Right lobe of liver (tissue), 6 donors: ENCODE data around the gene TIMM23. TPM values are rescaled to one million over a fixed set of nuclear protein-coding genes. Genes with fewer than 3 reads are reported as not detected.

Experiments
- ATAC-seq, 4 donors: fragments of 200-7000 bp; cut with Tn5 transposase; one replicate each; pipeline ENCODE4 v1.9.1; 2020; ENCODE audit warnings: mild to moderate bottlenecking in 4 of 4, moderate library complexity in 4 of 4
- DNase-seq, 3 donors: peaks; one replicate each; pipeline ENCODE4 v3.0.0-alpha.2; 2020
- H3K27ac ChIP-seq, 3 donors: fragments of 200-600 bp; one replicate each; pipeline ENCODE4 v1.8.0; 2022
- H3K27me3 ChIP-seq, 2 donors: fragments of 200-600 bp; one replicate each; pipeline ENCODE4 v1.8.0; 2022
- H3K36me3 ChIP-seq, 4 donors: fragments of 200-600 bp; sonication (generic) in 1 of 4; one replicate each; pipeline versions ENCODE4 v1.5.1 to v1.8.0; 2017 to 2022; ENCODE audit warnings: control low read depth in 1 of 4
- H3K4me1 ChIP-seq, 4 donors: fragments of 200-600 bp; sonication (generic) in 1 of 4; one replicate each; pipeline versions ENCODE4 v1.5.1 to v1.8.0; 2017 to 2022; ENCODE audit warnings: control low read depth in 1 of 4
- H3K4me3 ChIP-seq, 3 donors: fragments of 200-600 bp; one replicate each; pipeline ENCODE4 v1.8.0; 2022
- H3K9me3 ChIP-seq, 4 donors: fragments of 200-600 bp; sonication (generic) in 1 of 4; one replicate each; pipeline versions ENCODE4 v1.5.1 to v1.8.0; 2017 to 2022; ENCODE audit warnings: control low read depth in 1 of 4
- POLR2A ChIP-seq: fragments of 450-650 bp; IDR thresholded peaks from one replicate; pipeline ENCODE4 v1.6.1; 2017; ENCODE audit warnings: antibody characterized with exemption, mild to moderate bottlenecking
- WGBS: methylation state at CpG from one replicate; pipeline ENCODE4 v1.1.6; 2018; ENCODE audit warnings: low coverage, low lambda C conversion rate; ENCODE audit not compliant: insufficient coverage; ENCODE audit errors: missing lambda C conversion rate; 5-methylcytosine and 5-hydroxymethylcytosine counted together
- intact Hi-C, 2 donors: fragments of 100-400 bp; cut with DNase I; formaldehyde crosslinking; loops; one replicate each; pipeline versions ENCODE4 v1.11.2 to v1.14.1; 2022
- total RNA-seq, 6 experiments: library from RNA; depleted of rRNA in 2 of 6; stranded (reverse); fragments of >200 nt in 2 of 6; fragmentation: NEBNext Ultra II Directional in 3 of 6; extraction: Animal tissue kit (Norgen Biotek cat#: 25700) in 3 of 6; gene quantifications; one replicate each; pipeline versions ENCODE4 v1.1.0 to v1.2.4, GENCODE V29; 2016 to 2023
- TF ChIP-seq, protein P1 (sequence below), 4 donors: fragments of 200-600 bp in 3 of 4; fragments of 450-650 bp in 1 of 4; IDR thresholded peaks; one replicate each; pipeline versions ENCODE4 v1.5.1 to v1.8.0; 2016 to 2022; ENCODE audit warnings: antibody characterized with exemption in 4 of 4, mild to moderate bottlenecking in 2 of 4
- donor health status: DM: no; HTN: yes; CAD: no.
- donor health status: DM: no; HTN: no; CAD: no.
- donor health status: DM: no; HTN: no; CAD: no.
- donor health status: DM: no; HTN: yes; CAD: no.
- donor health status: DM: no; HTN: yes; CAD: no.

The TIMM23 gene
- total RNA-seq, 6 experiments from 2014 or later = 22.2 to 65.7 (median 30.3) TPM

DNA sequence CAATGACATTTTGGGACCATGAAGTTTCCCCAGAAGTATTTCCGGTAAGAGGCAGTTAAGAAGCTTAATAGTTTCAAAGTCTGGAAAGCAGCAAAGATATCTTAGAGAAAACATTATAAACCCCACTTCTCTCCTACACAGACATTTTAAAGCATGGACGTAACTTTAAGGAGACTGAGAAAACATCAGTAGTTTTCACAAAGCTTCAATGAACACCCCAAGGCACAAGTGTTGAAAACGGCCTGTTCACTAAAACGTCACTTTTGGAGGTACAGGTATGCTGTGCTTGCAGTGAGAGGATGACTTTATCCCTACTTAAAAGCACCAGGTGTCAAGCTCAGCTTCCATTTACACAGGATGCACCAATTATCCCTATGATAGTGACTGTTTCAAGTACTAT is 33.1 kb downstream of the TIMM23 start:
- 74% methylated on average over 4 of the region's 4 CpGs for WGBS
- H3K27ac ChIP-seq = no peak overlapping the region
- intact Hi-C loops = no loop called here
- H3K27me3 ChIP-seq = no peaks in the 10 kb centered on the region
- no peak for TF ChIP-seq POLR2A
- TF ChIP-seq, protein P1, sequence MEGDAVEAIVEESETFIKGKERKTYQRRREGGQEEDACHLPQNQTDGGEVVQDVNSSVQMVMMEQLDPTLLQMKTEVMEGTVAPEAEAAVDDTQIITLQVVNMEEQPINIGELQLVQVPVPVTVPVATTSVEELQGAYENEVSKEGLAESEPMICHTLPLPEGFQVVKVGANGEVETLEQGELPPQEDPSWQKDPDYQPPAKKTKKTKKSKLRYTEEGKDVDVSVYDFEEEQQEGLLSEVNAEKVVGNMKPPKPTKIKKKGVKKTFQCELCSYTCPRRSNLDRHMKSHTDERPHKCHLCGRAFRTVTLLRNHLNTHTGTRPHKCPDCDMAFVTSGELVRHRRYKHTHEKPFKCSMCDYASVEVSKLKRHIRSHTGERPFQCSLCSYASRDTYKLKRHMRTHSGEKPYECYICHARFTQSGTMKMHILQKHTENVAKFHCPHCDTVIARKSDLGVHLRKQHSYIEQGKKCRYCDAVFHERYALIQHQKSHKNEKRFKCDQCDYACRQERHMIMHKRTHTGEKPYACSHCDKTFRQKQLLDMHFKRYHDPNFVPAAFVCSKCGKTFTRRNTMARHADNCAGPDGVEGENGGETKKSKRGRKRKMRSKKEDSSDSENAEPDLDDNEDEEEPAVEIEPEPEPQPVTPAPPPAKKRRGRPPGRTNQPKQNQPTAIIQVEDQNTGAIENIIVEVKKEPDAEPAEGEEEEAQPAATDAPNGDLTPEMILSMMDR (IDR thresholded peaks at IDR 0.05) = no peak
- H3K36me3 ChIP-seq = peaks cover 5 to 74% (median 39%) of the 10 kb centered on the region in 4 donors
- H3K4me3 ChIP-seq = no peak overlapping the region
- no peak for ATAC-seq
- no peaks in the 10 kb centered on the region for H3K9me3 ChIP-seq
- peaks cover 0 to 15% (median 6%) of the 10 kb centered on the region in 4 donors for H3K4me1 ChIP-seq
- no peak for DNase-seq

DNA sequence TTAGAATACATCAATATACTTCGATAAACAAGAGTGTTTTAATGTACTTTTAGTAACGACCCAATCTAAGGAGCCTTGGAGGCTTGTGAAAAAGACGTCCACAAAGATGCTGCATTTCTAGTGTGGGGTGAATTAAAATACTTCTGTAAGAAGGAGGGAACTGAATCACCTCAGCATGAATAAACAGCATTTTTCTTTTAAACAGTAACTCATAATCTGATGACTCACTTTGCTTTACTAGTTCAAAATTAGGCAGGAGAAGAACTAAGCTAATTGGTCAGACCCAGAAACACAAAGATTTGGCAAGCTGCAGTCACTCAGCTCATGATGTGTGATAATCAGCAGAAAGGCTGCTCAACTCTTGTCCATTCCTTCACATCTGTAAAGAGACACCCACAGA is 33.9 kb downstream of the TIMM23 start:
- TF ChIP-seq, protein P1 (IDR thresholded peaks at IDR 0.05) = no peak
- TF ChIP-seq POLR2A = no peak
- no peak for DNase-seq
- intact Hi-C loops = no loop called here
- WGBS = 65% methylated on average over 3 of the region's 3 CpGs
- peak in 1 of 4 donors; percentile 55 for ATAC-seq
- H3K4me3 ChIP-seq = no peak overlapping the region
- no peaks in the 10 kb centered on the region for H3K9me3 ChIP-seq
- H3K27me3 ChIP-seq = no peaks in the 10 kb centered on the region
- peaks cover 0 to 15% (median 6%) of the 10 kb centered on the region in 4 donors for H3K4me1 ChIP-seq
- H3K27ac ChIP-seq = no peak overlapping the region
- peaks cover 5 to 83% (median 44%) of the 10 kb centered on the region in 4 donors for H3K36me3 ChIP-seq

DNA sequence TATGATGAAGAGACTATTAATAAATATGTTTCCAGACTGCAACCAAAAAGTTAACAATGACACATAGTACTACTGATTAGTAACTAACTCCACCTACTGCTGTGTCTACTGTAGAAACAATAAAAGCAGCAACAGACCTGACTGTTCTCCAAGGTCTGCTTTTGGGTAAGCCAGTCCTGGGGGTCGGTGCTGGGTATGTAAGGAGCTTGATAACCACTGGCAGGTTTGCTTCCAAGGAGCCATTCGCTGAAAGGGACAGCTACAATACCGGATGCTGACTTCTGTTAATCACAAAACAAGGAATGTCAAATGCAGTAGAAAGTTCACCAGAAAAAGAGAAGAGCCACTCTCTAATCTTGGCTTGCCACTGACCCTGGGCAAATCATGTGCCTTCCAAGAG is 40.5 kb downstream of the TIMM23 start:
- Histone ChIP-seq H3K4me3 (no peak overlapping the region), H3K4me1 (peaks cover 0 to 40% (median 13%) of the 10 kb centered on the region in 4 donors), H3K9me3 (no peaks in the 10 kb centered on the region), H3K27ac (peak overlapping the region in 1 of 3 donors; percentile 16), H3K36me3 (peaks cover 0 to 80% (median 47%) of the 10 kb centered on the region in 4 donors), H3K27me3 (no peaks in the 10 kb centered on the region)
- TF ChIP-seq, protein P1 (IDR thresholded peaks at IDR 0.05) = no peak
- TF ChIP-seq POLR2A = no peak
- 30% methylated on average over 2 of the region's 3 CpGs for WGBS
- intact Hi-C loops = no loop called here
- no peak for DNase-seq
- no peak for ATAC-seq

DNA sequence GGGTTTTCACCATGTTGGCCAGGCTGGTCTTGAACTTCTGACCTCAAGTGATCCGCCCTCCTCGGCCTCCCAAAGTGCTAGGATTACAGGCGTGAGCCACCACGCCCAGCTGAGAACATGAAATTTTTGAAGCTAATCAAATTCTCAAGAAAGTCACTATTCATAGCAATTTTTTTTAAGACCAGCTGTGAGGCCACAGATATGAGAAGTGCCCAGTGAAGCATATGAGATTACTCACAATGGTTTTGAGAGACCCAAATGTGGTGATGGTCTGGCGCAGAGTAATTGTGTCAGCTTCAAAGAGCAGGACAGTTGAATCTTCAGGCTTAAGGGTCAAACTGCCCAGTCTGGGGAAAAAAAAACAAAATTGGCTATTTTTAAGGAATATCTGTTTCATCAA is 41.9 kb downstream of the TIMM23 start:
- Histone ChIP-seq H3K4me3 (no peak overlapping the region), H3K27me3 (no peaks in the 10 kb centered on the region), H3K36me3 (peaks cover 0 to 65% (median 36%) of the 10 kb centered on the region in 4 donors), H3K9me3 (no peaks in the 10 kb centered on the region), H3K4me1 (peaks cover 0 to 55% (median 21%) of the 10 kb centered on the region in 4 donors), H3K27ac (peak overlapping the region in 2 of 3 donors; percentile 48 to 86)
- TF ChIP-seq POLR2A = no peak
- TF ChIP-seq, protein P1 (IDR thresholded peaks at IDR 0.05) = no peak
- ATAC-seq = no peak
- 55% methylated on average over 5 of the region's 5 CpGs for WGBS
- intact Hi-C loops = no loop called here
- no peak for DNase-seq
